Chondrocyte (in vitro differentiated cells): ENCODE results near the gene UBAP2. TPM values are rescaled to one million over a fixed set of nuclear protein-coding genes. Genes with fewer than 3 reads are reported as not detected.

ENCODE experiments used
- DNase-seq: peaks from one replicate; pipeline ENCODE4 v3.0.0; 2021; ENCODE audit warnings: mixed read lengths, low spot score
- H3K27ac Mint-ChIP-seq: one replicate; pipeline ENCODE4 v1.8.0; 2021; ENCODE audit warnings: mild to moderate bottlenecking, moderate library complexity, mixed read lengths; ENCODE audit not compliant: unreplicated experiment
- H3K27me3 Mint-ChIP-seq: 2 replicates; pipeline ENCODE4 v1.8.0; 2021; ENCODE audit warnings: low read depth, mixed read lengths
- H3K36me3 Mint-ChIP-seq: 2 replicates; pipeline ENCODE4 v1.8.0; 2021; ENCODE audit warnings: low read depth, mixed read lengths
- H3K4me1 Mint-ChIP-seq: 2 replicates; pipeline ENCODE4 v1.8.0; 2021; ENCODE audit warnings: low read depth, mild to moderate bottlenecking, mixed read lengths
- H3K4me3 Mint-ChIP-seq: one replicate; pipeline ENCODE4 v1.8.0; 2021; ENCODE audit warnings: mild to moderate bottlenecking, moderate library complexity, mixed read lengths; ENCODE audit not compliant: unreplicated experiment
- H3K9me3 Mint-ChIP-seq: 2 replicates; pipeline ENCODE4 v1.8.0; 2021; ENCODE audit warnings: low read depth, mixed read lengths
- CTCF ChIP-seq: fragments of 200-600 bp; sonication (generic); IDR thresholded peaks from 2 replicates; pipeline ENCODE4 v1.5.0; 2021; ENCODE audit warnings: antibody characterized with exemption, mild to moderate bottlenecking, moderate library complexity
- total RNA-seq: library from RNA; stranded (reverse); gene quantifications from 3 replicates; pipeline ENCODE4 v1.2.1, GENCODE V29; 2021

UBAP2 gene
- total RNA-seq, 1 donor from 2014 or later, result 56.3 TPM

- DNase-seq, result no peak
- Mint-ChIP-seq H3K27me3 (no peaks in the 10 kb centered on the region), H3K4me3 (no peak overlapping the region), H3K4me1 (peaks cover 20% of the 10 kb centered on the region), H3K9me3 (no peaks in the 10 kb centered on the region), H3K27ac (peak overlapping the region; percentile 39), H3K36me3 (peaks cover 40% of the 10 kb centered on the region)
- TF ChIP-seq CTCF, result no peak
Observed at GRCh38 chr9:33919276-33919897, 129.3 kb downstream of the UBAP2 start.

GRCh38 chr9:33917036-33917435 is 131.7 kb downstream of the UBAP2 start:
- no peak overlapping the region for H3K4me3 Mint-ChIP-seq
- no peak for DNase-seq
- peak overlapping the region; percentile 39 for H3K27ac Mint-ChIP-seq

GRCh38 chr9:33914887-33915628 is 133.6 kb downstream of the UBAP2 start:
- peaks cover 20% of the 10 kb centered on the region for H3K4me1 Mint-ChIP-seq
- no peaks in the 10 kb centered on the region for H3K27me3 Mint-ChIP-seq
- H3K9me3 Mint-ChIP-seq, result no peaks in the 10 kb centered on the region
- H3K36me3 Mint-ChIP-seq, result peaks cover 31% of the 10 kb centered on the region
- peak overlapping the region; percentile 10 for H3K4me3 Mint-ChIP-seq
- DNase-seq, result no peak
- TF ChIP-seq CTCF, result no peak
- H3K27ac Mint-ChIP-seq, result peak overlapping the region; percentile 87

More at GRCh38 chr9:33917036-33917435, 131.7 kb downstream of the UBAP2 start:
- H3K36me3 Mint-ChIP-seq, result peaks cover 35% of the 10 kb centered on the region
- peaks cover 20% of the 10 kb centered on the region for H3K4me1 Mint-ChIP-seq
- H3K9me3 Mint-ChIP-seq, result no peaks in the 10 kb centered on the region
- no peak for TF ChIP-seq CTCF
- H3K27me3 Mint-ChIP-seq, result no peaks in the 10 kb centered on the region

- Mint-ChIP-seq H3K36me3 (peaks cover 26% of the 10 kb centered on the region), H3K4me3 (no peak overlapping the region), H3K27ac (peak overlapping the region; percentile 36), H3K27me3 (no peaks in the 10 kb centered on the region), H3K4me1 (peaks cover 16% of the 10 kb centered on the region), H3K9me3 (no peaks in the 10 kb centered on the region)
- TF ChIP-seq CTCF, result no peak
- DNase-seq, result no peak
Observed at GRCh38 chr9:33913541-33913940, 135.1 kb downstream of the UBAP2 start.

DNA sequence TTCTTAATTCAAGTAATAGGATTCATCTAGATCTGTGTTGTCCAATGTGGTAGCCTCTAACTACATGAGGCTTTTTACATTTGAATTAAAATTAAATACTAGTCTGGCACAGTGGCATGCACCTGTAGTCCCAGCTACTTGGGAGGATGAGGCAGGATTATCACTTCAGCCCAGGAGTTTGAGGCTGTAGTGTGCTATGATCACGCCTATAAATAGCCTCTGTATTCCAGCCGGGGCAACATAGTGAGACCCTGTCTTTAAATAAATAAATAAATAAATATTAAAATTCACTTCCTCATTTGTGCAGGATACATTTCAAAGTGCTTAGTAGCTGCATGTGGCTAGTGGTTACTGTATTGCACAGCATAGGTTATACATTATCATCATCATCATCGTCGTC is 139.9 kb downstream of the UBAP2 start:
- Mint-ChIP-seq H3K4me1 (peaks cover 37% of the 10 kb centered on the region), H3K4me3 (no peak overlapping the region), H3K36me3 (no peaks in the 10 kb centered on the region), H3K9me3 (no peaks in the 10 kb centered on the region), H3K27me3 (no peaks in the 10 kb centered on the region), H3K27ac (no peak overlapping the region)
- no peak for TF ChIP-seq CTCF
- no peak for DNase-seq
